CD4-positive, alpha-beta T cell (primary cell): ENCODE measurements around the gene SNX15. TPM values are rescaled to one million over a fixed set of nuclear protein-coding genes. Genes with fewer than 3 reads are reported as not detected.
"Not testable (repeated sequence)": the region's sequence is repeated elsewhere in the genome, so short reads cannot be mapped to it uniquely, and the experiment has no call there.

ENCODE experiments used
- ATAC-seq: fragments of 200-7000 bp; cut with Tn5 transposase; one replicate; pipeline ENCODE4 v1.10.0; 2022; ENCODE audit warnings: mild to moderate bottlenecking; ENCODE audit not compliant: poor library complexity
- CTCF ChIA-PET: fragments of 350-600 bp; sonication (Branson Sonifier 250); formaldehyde crosslinking; loops from one replicate; lab custom pipeline; 2021; ENCODE audit warnings: antibody characterized with exemption, inconsistent platforms; lab: Charles Lee
- POLR2A ChIA-PET: fragments of 350-600 bp; sonication (Branson Sonifier 250); formaldehyde crosslinking; loops from one replicate; lab custom pipeline; 2021; ENCODE audit warnings: antibody characterized with exemption, inconsistent platforms; lab: Charles Lee
- DNase-seq, 14 experiments: peaks; one replicate each; pipeline ENCODE4 v3.0.0-alpha.2; 2013 to 2020; ENCODE audit warnings: mixed read lengths in 2 of 14
- H3K27ac ChIP-seq, 2 donors: one replicate each; pipeline versions ENCODE4 v1.5.1 to v1.7.0; 2013; ENCODE audit warnings: low read length in 2 of 2, low read depth in 1 of 2, mild to moderate bottlenecking in 1 of 2
- H3K27me3 ChIP-seq, 2 experiments: 1 replicate in 1 of 2; 2 replicates in 1 of 2; pipeline versions ENCODE4 v1.6.1 to v1.7.0; 2013; ENCODE audit warnings: low read length in 2 of 2, control low read depth in 1 of 2, mild to moderate bottlenecking in 1 of 2, moderate library complexity in 1 of 2; ENCODE audit not compliant: insufficient read depth in 2 of 2, control insufficient read depth in 1 of 2
- H3K36me3 ChIP-seq: one replicate; pipeline ENCODE4 v1.6.1; 2013; ENCODE audit warnings: low read length, control low read depth; ENCODE audit not compliant: insufficient read depth
- H3K4me1 ChIP-seq: one replicate; pipeline ENCODE4 v1.6.1; 2013; ENCODE audit warnings: low read length, control low read depth; ENCODE audit not compliant: insufficient read depth
- H3K4me3 ChIP-seq: one replicate; pipeline ENCODE4 v1.5.1; 2013; ENCODE audit warnings: mild to moderate bottlenecking, low read length, moderate library complexity
- H3K9me3 ChIP-seq, 2 experiments: 1 replicate in 1 of 2; 2 replicates in 1 of 2; pipeline versions ENCODE4 v1.6.1 to v1.7.0; 2013; ENCODE audit warnings: low read length in 2 of 2, mild to moderate bottlenecking in 2 of 2, control low read depth in 1 of 2, moderate library complexity in 1 of 2; ENCODE audit not compliant: control insufficient read depth in 1 of 2, insufficient read depth in 1 of 2
- H3K27ac Mint-ChIP-seq: one replicate; pipeline ENCODE4 v1.8.0; 2020; ENCODE audit warnings: mixed read lengths
- H3K27me3 Mint-ChIP-seq: one replicate; pipeline ENCODE4 v1.8.0; 2021; ENCODE audit warnings: mixed read lengths
- H3K36me3 Mint-ChIP-seq: one replicate; pipeline ENCODE4 v1.8.0; 2021; ENCODE audit warnings: low read depth, mixed read lengths
- H3K4me1 Mint-ChIP-seq: one replicate; pipeline ENCODE4 v1.8.0; 2021; ENCODE audit warnings: low read depth, mixed read lengths
- H3K4me3 Mint-ChIP-seq: one replicate; pipeline ENCODE4 v1.8.0; 2020; ENCODE audit warnings: mild to moderate bottlenecking, mixed read lengths
- H3K9me3 Mint-ChIP-seq: one replicate; pipeline ENCODE4 v1.8.0; 2020; ENCODE audit warnings: mixed read lengths
- CTCF ChIP-seq: fragments of 200-600 bp; IDR thresholded peaks from one replicate; pipeline ENCODE4 v1.8.0; 2022; ENCODE audit warnings: antibody characterized with exemption, mild to moderate bottlenecking
- intact Hi-C, 2 experiments: fragments of 100-400 bp; cut with DNase I in 1 of 2; cut with micrococcal nuclease in 1 of 2; formaldehyde crosslinking; loops; one replicate each; pipeline versions ENCODE4 v1.15.1 to v1.9.0; 2023 to 2025; cut with DNase I, micrococcal nuclease
- total RNA-seq, 174 experiments: library from RNA in 2 of 174; stranded (reverse) in 2 of 174; gene quantifications; one replicate each; pipeline ENCODE4 v1.2.3 and lab custom pipeline; 2021 to 2026

SNX15 gene
- total RNA-seq, 2 experiments from 2014 or later, result 13.9 to 14.7 TPM

- no peak for TF ChIP-seq CTCF
- Histone ChIP-seq H3K9me3 (no peaks in the 10 kb centered on the region), H3K27ac (no peak overlapping the region), H3K36me3 (peaks cover 32% of the 10 kb centered on the region), H3K27me3 (no peaks in the 10 kb centered on the region), H3K4me3 (no peak overlapping the region), H3K4me1 (peaks cover 9% of the 10 kb centered on the region)
- no peaks in the 10 kb centered on the region for H3K36me3 Mint-ChIP-seq
- POLR2A ChIA-PET, result no interaction called here
- H3K4me3 Mint-ChIP-seq, result no peak overlapping the region
- DNase-seq, result no peak
- CTCF ChIA-PET, result no interaction called here
- H3K27me3 Mint-ChIP-seq, result no peaks in the 10 kb centered on the region
- ATAC-seq, result no peak
- no peak overlapping the region for H3K27ac Mint-ChIP-seq
- no peaks in the 10 kb centered on the region for H3K9me3 Mint-ChIP-seq
- intact Hi-C loops, result loop anchor here in 1 of 2 experiments (10.0 kb wide), 1 partner anchor 295 kb away; the partner anchor contains the start of gene CDC42EP2
- H3K4me1 Mint-ChIP-seq, result peaks cover 13% of the 10 kb centered on the region
Observed at GRCh38 chr11:65019824-65020223, 7.4 kb upstream of the SNX15 start.

- H3K4me1 ChIP-seq, result no peaks in the 10 kb centered on the region
- ChIA-PET POLR2A (no interaction called here), CTCF (interaction anchor here (0.7 kb wide), 1 partner anchor 75 kb away, joined by 4 read pairs; the partner anchor contains the start of gene VPS51)
- Mint-ChIP-seq H3K27ac (no peak overlapping the region), H3K27me3 (no peaks in the 10 kb centered on the region), H3K36me3 (no peaks in the 10 kb centered on the region), H3K9me3 (no peaks in the 10 kb centered on the region), H3K4me1 (peaks cover 4% of the 10 kb centered on the region), H3K4me3 (no peak overlapping the region)
- ATAC-seq, result no peak
- H3K27ac ChIP-seq, result no peak overlapping the region
- no peaks in the 10 kb centered on the region for H3K9me3 ChIP-seq
- H3K27me3 ChIP-seq, result no peaks in the 10 kb centered on the region
- peaks cover 32% of the 10 kb centered on the region for H3K36me3 ChIP-seq
- intact Hi-C loops, result no loop called here
- H3K4me3 ChIP-seq, result no peak overlapping the region
- TF ChIP-seq CTCF, result no peak
- DNase-seq, result no peak
Observed at GRCh38 chr11:65021003-65021402, 6.2 kb upstream of the SNX15 start.

GRCh38 chr11:65021509-65021908, 5.7 kb upstream of the SNX15 start:
- peaks cover 32% of the 10 kb centered on the region for H3K36me3 ChIP-seq
- ChIA-PET CTCF (no interaction called here), POLR2A (no interaction called here)
- H3K4me3 ChIP-seq, result no peak overlapping the region
- no peak for DNase-seq
- no peak for ATAC-seq
- no peak overlapping the region for H3K27ac ChIP-seq
- TF ChIP-seq CTCF, result no peak
- no peaks in the 10 kb centered on the region for H3K36me3 Mint-ChIP-seq
- no peak overlapping the region for H3K27ac Mint-ChIP-seq
- no peaks in the 10 kb centered on the region for H3K27me3 ChIP-seq
- intact Hi-C loops, result no loop called here
- H3K27me3 Mint-ChIP-seq, result no peaks in the 10 kb centered on the region
- no peak overlapping the region for H3K4me3 Mint-ChIP-seq
- peaks cover under 1% of the 10 kb centered on the region for H3K4me1 ChIP-seq
- peaks cover under 1% of the 10 kb centered on the region for H3K4me1 Mint-ChIP-seq
- no peaks in the 10 kb centered on the region for H3K9me3 ChIP-seq
- no peaks in the 10 kb centered on the region for H3K9me3 Mint-ChIP-seq

GRCh38 chr11:65023502-65023901, 3.7 kb upstream of the SNX15 start:
- H3K36me3 Mint-ChIP-seq, H3K4me3 ChIP-seq, H3K27ac Mint-ChIP-seq, POLR2A ChIA-PET, CTCF ChIA-PET, H3K27ac ChIP-seq, H3K27me3 Mint-ChIP-seq, H3K4me3 Mint-ChIP-seq, H3K9me3 Mint-ChIP-seq, DNase-seq, H3K27me3 ChIP-seq, H3K9me3 ChIP-seq, intact Hi-C loops, ATAC-seq: not testable (repeated sequence)
- H3K4me1 ChIP-seq, result peaks cover 19% of the 10 kb centered on the region
- H3K4me1 Mint-ChIP-seq, result peaks cover 18% of the 10 kb centered on the region
- H3K36me3 ChIP-seq, result peaks cover 27% of the 10 kb centered on the region
